K562 (cell line): ENCODE results near the gene RFC5. TPM values are rescaled to one million over a fixed set of nuclear protein-coding genes. Genes with fewer than 3 reads are reported as not detected.

Experiments used
- C11orf30 ChIP-seq: fragments of 450-650 bp; IDR thresholded peaks from 2 replicates; pipeline ENCODE4 v1.6.1; 2016; ENCODE audit warnings: low read depth, mild to moderate bottlenecking
- CXXC5 ChIP-seq: fragments of 250-450 bp; sonication (Bioruptor Pico); IDR thresholded peaks from 2 replicates; pipeline ENCODE4 v1.8.0; 2022; ENCODE audit warnings: inconsistent platforms, mild to moderate bottlenecking, moderate library complexity
- EGR1 ChIP-seq: fragments of 450-650 bp; conservative IDR thresholded peaks from 2 replicates; pipeline ENCODE4 v1.6.1; 2017; ENCODE audit warnings: mild to moderate bottlenecking
- EHMT2 ChIP-seq: fragments of 450-650 bp; IDR thresholded peaks from 2 replicates; pipeline ENCODE4 v1.6.1; 2018; ENCODE audit warnings: antibody characterized with exemption
- MEF2A ChIP-seq: IDR thresholded peaks from 2 replicates; pipeline ENCODE4 v1.6.1; 2011; ENCODE audit warnings: low read depth, mild to moderate bottlenecking, low read length, moderate library complexity; ENCODE audit not compliant: control insufficient read depth
- MTA1 ChIP-seq: fragments of 450-650 bp; IDR thresholded peaks from 2 replicates; pipeline ENCODE4 v1.6.1; 2017; ENCODE audit warnings: borderline replicate concordance
- NCOR1 ChIP-seq: fragments of 450-650 bp; IDR thresholded peaks from 2 replicates; pipeline ENCODE4 v1.6.1; 2016; ENCODE audit warnings: mild to moderate bottlenecking, moderate library complexity
- PCBP2 ChIP-seq: fragments of 200-400 bp; formaldehyde crosslinking; IDR thresholded peaks from 2 replicates; pipeline ENCODE4 v1.6.1; 2018; ENCODE audit warnings: low read length, low read depth, mild to moderate bottlenecking, moderate library complexity; ENCODE audit not compliant: poor library complexity, severe bottlenecking
- SREBF1 ChIP-seq: fragments of 150-350 bp; IDR thresholded peaks from 2 replicates; pipeline ENCODE4 v1.6.1; 2014; ENCODE audit warnings: antibody characterized with exemption, low read depth, low read length, borderline replicate concordance
- TAL1 ChIP-seq: fragments of 450-650 bp; IDR thresholded peaks from 2 replicates; pipeline ENCODE4 v1.6.1; 2016; ENCODE audit warnings: mild to moderate bottlenecking
- TOE1 ChIP-seq, 2 experiments: fragments of 450-650 bp in 1 of 2; sonication (generic) in 1 of 2; formaldehyde crosslinking in 1 of 2; IDR thresholded peaks; 2 replicates each; pipeline versions ENCODE4 v1.7.1 to v1.8.0; 2016 to 2022; ENCODE audit warnings: borderline replicate concordance in 2 of 2, mild to moderate bottlenecking in 2 of 2, antibody characterized with exemption in 1 of 2, inconsistent platforms in 1 of 2, low read depth in 1 of 2, missing genetic modification reagents in 1 of 2, moderate library complexity in 1 of 2
- TRIM24 ChIP-seq, 2 experiments: fragments of 450-650 bp; IDR thresholded peaks; 2 replicates each; pipeline ENCODE4 v1.6.1; 2016
- ZFP36 ChIP-seq: fragments of 150-350 bp; IDR thresholded peaks from 2 replicates; pipeline ENCODE4 v1.6.1; 2018; ENCODE audit warnings: low read length, low read depth; ENCODE audit not compliant: partially characterized antibody
- ZNF408 ChIP-seq: fragments of 250-450 bp; sonication (Bioruptor Pico); IDR thresholded peaks from 2 replicates; pipeline ENCODE4 v1.4.0; 2020; ENCODE audit warnings: low read depth, mild to moderate bottlenecking, moderate library complexity
- ZNF655 ChIP-seq: fragments of 250-450 bp; sonication (Bioruptor Pico); IDR thresholded peaks from 2 replicates; pipeline ENCODE4 v1.5.0; 2021
- ZNF668 ChIP-seq: fragments of 250-450 bp; sonication (Bioruptor Pico); IDR thresholded peaks from 2 replicates; pipeline ENCODE4 v1.8.0; 2022; ENCODE audit warnings: mild to moderate bottlenecking, inconsistent platforms
- polyA plus RNA-seq, 8 experiments: library from polyadenylated mRNA; depleted of rRNA in 4 of 8; stranded (reverse) in 5 of 8; unstranded in 3 of 8; fragments of >200 nt; fragmentation: Nextera tagmentation in 2 of 8; fragmentation: Illumina TruSeq in 1 of 8; extraction: Ambion mirVana in 2 of 8; extraction: Trizol in 1 of 8; gene quantifications; 2 replicates each; pipeline versions ENCODE4 v1.2.1 to v1.2.3, GENCODE V29; 2011 to 2014; ENCODE audit warnings: inconsistent platforms in 1 of 8, missing spikeins in 1 of 8
- total RNA-seq, 7 experiments: library from RNA; depleted of rRNA in 6 of 7; stranded (reverse); fragments of >200 nt in 6 of 7; fragmentation: Illumina TruSeq in 2 of 7; extraction: Trizol in 2 of 7; gene quantifications; 2 replicates each; pipeline versions ENCODE4 v1.2.1 to v1.2.3, GENCODE V29; 2011 to 2021; ENCODE audit warnings: low replicate concordance in 1 of 7
- TF ChIP-seq, protein P1 (sequence below): fragments of 200-800 bp; sonication (Bioruptor generic); IDR thresholded peaks from 2 replicates; pipeline ENCODE4 v1.6.1; 2016; ENCODE audit warnings: missing genetic modification characterization, missing compliant biosample characterization
- TF ChIP-seq, protein P2 (sequence below): fragments of 200-400 bp; formaldehyde crosslinking; IDR thresholded peaks from 2 replicates; pipeline ENCODE4 v1.6.1; 2017; ENCODE audit warnings: mild to moderate bottlenecking, low read depth, low read length, moderate library complexity

RFC5 gene
- total and polyA plus RNA-seq, 9 of the 15 experiments (the other 6 are each of a cell fraction or from before 2014, with no cell fraction given), result 61.8 to 189 (median 92.9) TPM

DNA sequence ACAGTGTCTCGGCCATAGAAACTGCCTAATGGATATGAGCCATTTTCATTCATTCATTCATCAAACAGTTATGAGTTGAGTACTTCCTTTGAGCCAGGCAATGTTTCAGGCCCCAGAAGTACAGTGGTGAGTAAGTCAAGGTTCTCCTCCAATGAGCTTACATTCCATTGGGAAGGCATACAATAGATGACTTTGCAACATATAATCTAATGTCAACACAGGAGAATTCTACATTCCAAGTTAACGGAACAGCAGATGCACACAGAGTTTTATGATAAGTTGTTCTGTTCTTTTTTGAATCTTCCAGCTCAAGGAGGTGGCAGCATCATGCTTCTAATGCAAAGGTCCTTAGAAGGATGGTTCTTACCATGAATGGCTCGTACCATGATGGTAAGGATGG, 3.2 kb upstream of the RFC5 start (continued):
- TF ChIP-seq, protein P1, sequence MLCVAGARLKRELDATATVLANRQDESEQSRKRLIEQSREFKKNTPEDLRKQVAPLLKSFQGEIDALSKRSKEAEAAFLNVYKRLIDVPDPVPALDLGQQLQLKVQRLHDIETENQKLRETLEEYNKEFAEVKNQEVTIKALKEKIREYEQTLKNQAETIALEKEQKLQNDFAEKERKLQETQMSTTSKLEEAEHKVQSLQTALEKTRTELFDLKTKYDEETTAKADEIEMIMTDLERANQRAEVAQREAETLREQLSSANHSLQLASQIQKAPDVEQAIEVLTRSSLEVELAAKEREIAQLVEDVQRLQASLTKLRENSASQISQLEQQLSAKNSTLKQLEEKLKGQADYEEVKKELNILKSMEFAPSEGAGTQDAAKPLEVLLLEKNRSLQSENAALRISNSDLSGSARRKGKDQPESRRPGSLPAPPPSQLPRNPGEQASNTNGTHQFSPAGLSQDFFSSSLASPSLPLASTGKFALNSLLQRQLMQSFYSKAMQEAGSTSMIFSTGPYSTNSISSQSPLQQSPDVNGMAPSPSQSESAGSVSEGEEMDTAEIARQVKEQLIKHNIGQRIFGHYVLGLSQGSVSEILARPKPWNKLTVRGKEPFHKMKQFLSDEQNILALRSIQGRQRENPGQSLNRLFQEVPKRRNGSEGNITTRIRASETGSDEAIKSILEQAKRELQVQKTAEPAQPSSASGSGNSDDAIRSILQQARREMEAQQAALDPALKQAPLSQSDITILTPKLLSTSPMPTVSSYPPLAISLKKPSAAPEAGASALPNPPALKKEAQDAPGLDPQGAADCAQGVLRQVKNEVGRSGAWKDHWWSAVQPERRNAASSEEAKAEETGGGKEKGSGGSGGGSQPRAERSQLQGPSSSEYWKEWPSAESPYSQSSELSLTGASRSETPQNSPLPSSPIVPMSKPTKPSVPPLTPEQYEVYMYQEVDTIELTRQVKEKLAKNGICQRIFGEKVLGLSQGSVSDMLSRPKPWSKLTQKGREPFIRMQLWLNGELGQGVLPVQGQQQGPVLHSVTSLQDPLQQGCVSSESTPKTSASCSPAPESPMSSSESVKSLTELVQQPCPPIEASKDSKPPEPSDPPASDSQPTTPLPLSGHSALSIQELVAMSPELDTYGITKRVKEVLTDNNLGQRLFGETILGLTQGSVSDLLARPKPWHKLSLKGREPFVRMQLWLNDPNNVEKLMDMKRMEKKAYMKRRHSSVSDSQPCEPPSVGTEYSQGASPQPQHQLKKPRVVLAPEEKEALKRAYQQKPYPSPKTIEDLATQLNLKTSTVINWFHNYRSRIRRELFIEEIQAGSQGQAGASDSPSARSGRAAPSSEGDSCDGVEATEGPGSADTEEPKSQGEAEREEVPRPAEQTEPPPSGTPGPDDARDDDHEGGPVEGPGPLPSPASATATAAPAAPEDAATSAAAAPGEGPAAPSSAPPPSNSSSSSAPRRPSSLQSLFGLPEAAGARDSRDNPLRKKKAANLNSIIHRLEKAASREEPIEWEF (CRISPR knock-in tag), result no peak
- TF ChIP-seq EGR1 (no peak), NCOR1 (peak; percentile 69), SREBF1 (no peak), ZNF408 (no peak), TOE1 (IDR thresholded peaks at IDR 0.05; ENCODE audit: borderline replicate concordance) (no peak), TOE1 (CRISPR knock-in tag; IDR thresholded peaks at IDR 0.05; ENCODE audit: borderline replicate concordance, low read depth) (no peak), MEF2A (no peak), ZFP36 (no peak), TRIM24 (IDR thresholded peaks at IDR 0.05) (peak; percentile 22 to 58; a peak in 1 of 4 replicates), ZNF655 (no peak), TAL1 (peak; percentile 79), C11orf30 (peak; percentile 73), EHMT2 (peak; percentile 74), ZNF668 (CRISPR knock-in tag) (no peak), PCBP2 (no peak), MTA1 (0 out of 2 replicates have a peak, but pooled peaks have one; percentile 26), CXXC5 (CRISPR knock-in tag) (peak; percentile 40; the same call in 1 of the 2 replicates)
- TF ChIP-seq, protein P2, sequence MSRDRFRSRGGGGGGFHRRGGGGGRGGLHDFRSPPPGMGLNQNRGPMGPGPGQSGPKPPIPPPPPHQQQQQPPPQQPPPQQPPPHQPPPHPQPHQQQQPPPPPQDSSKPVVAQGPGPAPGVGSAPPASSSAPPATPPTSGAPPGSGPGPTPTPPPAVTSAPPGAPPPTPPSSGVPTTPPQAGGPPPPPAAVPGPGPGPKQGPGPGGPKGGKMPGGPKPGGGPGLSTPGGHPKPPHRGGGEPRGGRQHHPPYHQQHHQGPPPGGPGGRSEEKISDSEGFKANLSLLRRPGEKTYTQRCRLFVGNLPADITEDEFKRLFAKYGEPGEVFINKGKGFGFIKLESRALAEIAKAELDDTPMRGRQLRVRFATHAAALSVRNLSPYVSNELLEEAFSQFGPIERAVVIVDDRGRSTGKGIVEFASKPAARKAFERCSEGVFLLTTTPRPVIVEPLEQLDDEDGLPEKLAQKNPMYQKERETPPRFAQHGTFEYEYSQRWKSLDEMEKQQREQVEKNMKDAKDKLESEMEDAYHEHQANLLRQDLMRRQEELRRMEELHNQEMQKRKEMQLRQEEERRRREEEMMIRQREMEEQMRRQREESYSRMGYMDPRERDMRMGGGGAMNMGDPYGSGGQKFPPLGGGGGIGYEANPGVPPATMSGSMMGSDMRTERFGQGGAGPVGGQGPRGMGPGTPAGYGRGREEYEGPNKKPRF, result no peak
